HUES64 (cell line): Measurements from ENCODE around the gene RSF1. TPM values are rescaled to one million over a fixed set of nuclear protein-coding genes. Genes with fewer than 3 reads are reported as not detected.
"Not testable (repeated sequence)": the region's sequence is repeated elsewhere in the genome, so short reads cannot be mapped to it uniquely, and the experiment has no call there.

Experiments used
- H3K27ac ChIP-seq: 2 replicates; pipeline ENCODE4 v1.7.0; 2013; ENCODE audit warnings: low read depth, low read length, inconsistent platforms
- H3K27me3 ChIP-seq: 2 replicates; pipeline ENCODE4 v1.6.1; 2013; ENCODE audit warnings: mild to moderate bottlenecking, low read length; ENCODE audit not compliant: insufficient read depth
- H3K36me3 ChIP-seq: 2 replicates; pipeline ENCODE4 v1.6.1; 2013; ENCODE audit warnings: mild to moderate bottlenecking, low read length; ENCODE audit not compliant: insufficient read depth
- H3K4me1 ChIP-seq: 2 replicates; pipeline ENCODE4 v1.6.1; 2013; ENCODE audit warnings: mild to moderate bottlenecking, low read length, moderate library complexity; ENCODE audit not compliant: insufficient read depth
- H3K4me3 ChIP-seq: 2 replicates; pipeline ENCODE4 v1.5.1; 2013; ENCODE audit warnings: mild to moderate bottlenecking, low read length, moderate library complexity
- H3K9ac ChIP-seq: 2 replicates; pipeline ENCODE4 v1.6.1; 2013; ENCODE audit warnings: mild to moderate bottlenecking, low read depth, low read length
- H3K9me3 ChIP-seq: 2 replicates; pipeline ENCODE4 v1.6.1; 2013; ENCODE audit warnings: low read depth, low read length; ENCODE audit not compliant: insufficient read depth
- WGBS: fragments of 150-250, 120-280 bp; methylation state at CpG from one replicate; pipeline ENCODE4 v1.1.7; 2013; ENCODE audit warnings: missing lambda C conversion rate; 5-methylcytosine and 5-hydroxymethylcytosine counted together
- polyA plus RNA-seq, 2 experiments: library from polyadenylated mRNA; stranded (reverse); fragments of 50-300 nt; gene quantifications; one replicate each; pipeline ENCODE4 v1.2.3, GENCODE V29; 2013

The RSF1 gene, protein sequence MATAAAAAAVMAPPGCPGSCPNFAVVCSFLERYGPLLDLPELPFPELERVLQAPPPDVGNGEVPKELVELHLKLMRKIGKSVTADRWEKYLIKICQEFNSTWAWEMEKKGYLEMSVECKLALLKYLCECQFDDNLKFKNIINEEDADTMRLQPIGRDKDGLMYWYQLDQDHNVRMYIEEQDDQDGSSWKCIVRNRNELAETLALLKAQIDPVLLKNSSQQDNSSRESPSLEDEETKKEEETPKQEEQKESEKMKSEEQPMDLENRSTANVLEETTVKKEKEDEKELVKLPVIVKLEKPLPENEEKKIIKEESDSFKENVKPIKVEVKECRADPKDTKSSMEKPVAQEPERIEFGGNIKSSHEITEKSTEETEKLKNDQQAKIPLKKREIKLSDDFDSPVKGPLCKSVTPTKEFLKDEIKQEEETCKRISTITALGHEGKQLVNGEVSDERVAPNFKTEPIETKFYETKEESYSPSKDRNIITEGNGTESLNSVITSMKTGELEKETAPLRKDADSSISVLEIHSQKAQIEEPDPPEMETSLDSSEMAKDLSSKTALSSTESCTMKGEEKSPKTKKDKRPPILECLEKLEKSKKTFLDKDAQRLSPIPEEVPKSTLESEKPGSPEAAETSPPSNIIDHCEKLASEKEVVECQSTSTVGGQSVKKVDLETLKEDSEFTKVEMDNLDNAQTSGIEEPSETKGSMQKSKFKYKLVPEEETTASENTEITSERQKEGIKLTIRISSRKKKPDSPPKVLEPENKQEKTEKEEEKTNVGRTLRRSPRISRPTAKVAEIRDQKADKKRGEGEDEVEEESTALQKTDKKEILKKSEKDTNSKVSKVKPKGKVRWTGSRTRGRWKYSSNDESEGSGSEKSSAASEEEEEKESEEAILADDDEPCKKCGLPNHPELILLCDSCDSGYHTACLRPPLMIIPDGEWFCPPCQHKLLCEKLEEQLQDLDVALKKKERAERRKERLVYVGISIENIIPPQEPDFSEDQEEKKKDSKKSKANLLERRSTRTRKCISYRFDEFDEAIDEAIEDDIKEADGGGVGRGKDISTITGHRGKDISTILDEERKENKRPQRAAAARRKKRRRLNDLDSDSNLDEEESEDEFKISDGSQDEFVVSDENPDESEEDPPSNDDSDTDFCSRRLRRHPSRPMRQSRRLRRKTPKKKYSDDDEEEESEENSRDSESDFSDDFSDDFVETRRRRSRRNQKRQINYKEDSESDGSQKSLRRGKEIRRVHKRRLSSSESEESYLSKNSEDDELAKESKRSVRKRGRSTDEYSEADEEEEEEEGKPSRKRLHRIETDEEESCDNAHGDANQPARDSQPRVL (N-terminal part only)
- 39.1 TPM for polyA plus RNA-seq (2013, experiment 1 of 2)
- 45.7 TPM for polyA plus RNA-seq (2013, experiment 2 of 2)

GRCh38 chr11:77820565-77821348 lies at the start of gene RSF1, which contains the start of gene AAMDC:
RSF1 (minus strand) TSS chr11:77820722; CDS start chr11:77820714, 8 bp downstream.
AAMDC (plus strand) TSS chr11:77821144; CDS start chr11:77842497, 21,353 bp downstream.
- no peaks in the 10 kb centered on the region for H3K27me3 ChIP-seq
- no peaks in the 10 kb centered on the region for H3K36me3 ChIP-seq
- H3K9ac ChIP-seq: peak within 1 kb of the TSS; percentile 94
- peak within 1 kb of the TSS; percentile 75 for H3K4me3 ChIP-seq
- no peaks in the 10 kb centered on the region for H3K4me1 ChIP-seq
- H3K27ac ChIP-seq: peak within 1 kb of the TSS; percentile 97
- no peaks in the 10 kb centered on the region for H3K9me3 ChIP-seq
- WGBS: under 1% methylated on average over 64 of the region's 64 CpGs

- Histone ChIP-seq H3K9me3 (no peaks in the 10 kb centered on the region), H3K36me3 (peaks cover 20% of the 10 kb centered on the region), H3K4me1 (no peaks in the 10 kb centered on the region), H3K27ac (no peak overlapping the region), H3K9ac (no peak overlapping the region), H3K27me3 (no peaks in the 10 kb centered on the region), H3K4me3 (no peak overlapping the region)
- WGBS: 96% methylated on average over 4 of the region's 4 CpGs
These were observed 48.2 kb upstream of the RSF1 start for GRCh38 chr11:77868744-77869143.

GRCh38 chr11:77866336-77866735 lies 45.8 kb upstream of the RSF1 start:
- WGBS: no CpG with 5 or more reads among the region's 1 CpG
- Histone ChIP-seq H3K27me3 (no peaks in the 10 kb centered on the region), H3K36me3 (peaks cover 9% of the 10 kb centered on the region; the same call in 1 of the 2 replicates), H3K9me3 (no peaks in the 10 kb centered on the region), H3K9ac (no peak overlapping the region), H3K4me3 (no peak overlapping the region), H3K4me1 (no peaks in the 10 kb centered on the region), H3K27ac (no peak overlapping the region)

GRCh38 chr11:77865805-77866204 lies 45.3 kb upstream of the RSF1 start:
- 89% methylated on average over 1 of the region's 1 CpG for WGBS
- Histone ChIP-seq H3K27ac (no peak overlapping the region), H3K9ac (no peak overlapping the region), H3K4me3 (no peak overlapping the region), H3K36me3 (peaks cover 9% of the 10 kb centered on the region; the same call in 1 of the 2 replicates), H3K27me3 (no peaks in the 10 kb centered on the region), H3K9me3 (no peaks in the 10 kb centered on the region), H3K4me1 (no peaks in the 10 kb centered on the region)

DNA sequence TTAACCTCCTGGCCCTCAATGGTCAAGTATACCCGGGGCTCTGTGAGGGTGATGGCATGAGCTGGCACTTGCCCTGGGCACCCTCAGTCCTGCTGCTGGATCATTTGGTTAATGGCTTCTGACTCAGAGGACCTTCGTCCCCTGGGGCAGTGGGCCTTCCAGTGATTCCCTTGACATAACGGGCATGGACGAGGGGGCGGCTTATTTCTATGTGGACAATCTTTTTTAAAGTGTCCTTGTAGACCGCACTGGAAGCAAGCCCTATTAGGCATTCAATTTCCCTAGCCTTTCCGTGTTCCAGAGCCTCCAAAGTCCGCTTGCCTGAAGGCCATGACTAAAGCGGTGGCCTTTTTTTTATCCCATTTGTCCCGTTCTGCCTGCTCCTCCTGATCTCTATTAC lies 40.9 kb upstream of the RSF1 start:
- not testable (repeated sequence) for H3K27ac ChIP-seq, H3K9me3 ChIP-seq

GRCh38 chr11:77857906-77858457 lies 37.5 kb upstream of the RSF1 start:
- not testable (repeated sequence) for H3K4me1 ChIP-seq, H3K27me3 ChIP-seq, H3K4me3 ChIP-seq, H3K27ac ChIP-seq, H3K9ac ChIP-seq
- WGBS: 94% methylated on average over 8 of the region's 10 CpGs
- peaks cover 37% of the 10 kb centered on the region for H3K9me3 ChIP-seq
- H3K36me3 ChIP-seq: peaks cover 23% of the 10 kb centered on the region

More for the DNA sequence above, 40.9 kb upstream of the RSF1 start:
- H3K27me3 ChIP-seq, H3K9ac ChIP-seq, H3K4me1 ChIP-seq, H3K4me3 ChIP-seq, H3K36me3 ChIP-seq: not testable (repeated sequence)
- WGBS: 96% methylated on average over 10 of the region's 10 CpGs

GRCh38 chr11:77854838-77855237 lies 34.3 kb upstream of the RSF1 start:
- Histone ChIP-seq H3K27ac (no peak overlapping the region), H3K27me3 (no peaks in the 10 kb centered on the region), H3K9me3 (peaks cover 37% of the 10 kb centered on the region), H3K4me1 (no peaks in the 10 kb centered on the region), H3K36me3 (peaks cover 23% of the 10 kb centered on the region), H3K9ac (no peak overlapping the region), H3K4me3 (no peak overlapping the region)
- 100% methylated on average over 2 of the region's 2 CpGs for WGBS

DNA sequence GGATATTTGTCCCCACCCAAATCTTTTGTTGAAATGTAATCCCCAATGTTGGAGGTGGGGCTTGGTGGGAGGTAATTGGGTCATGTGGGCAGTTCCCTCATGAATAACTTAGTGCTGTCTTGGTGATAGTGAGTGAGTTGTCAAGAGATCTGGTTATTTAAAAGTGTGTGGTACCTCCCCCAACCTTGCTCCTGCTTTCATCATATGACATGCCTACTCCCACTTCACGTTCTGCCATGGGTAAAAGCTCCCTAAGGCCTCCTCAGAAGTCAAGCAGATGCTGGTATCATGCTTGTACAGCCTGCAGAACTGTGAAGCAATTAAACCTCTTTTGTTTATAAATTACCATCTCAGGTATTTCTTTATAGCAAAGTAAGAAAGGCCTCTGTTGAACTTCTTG lies 31.0 kb upstream of the RSF1 start:
- H3K36me3 ChIP-seq: peaks cover 21% of the 10 kb centered on the region
- H3K27me3 ChIP-seq: no peaks in the 10 kb centered on the region
- WGBS: 80% methylated on average over 1 of the region's 1 CpG
- H3K4me1 ChIP-seq: no peaks in the 10 kb centered on the region
- peaks cover 30% of the 10 kb centered on the region for H3K9me3 ChIP-seq
- H3K4me3 ChIP-seq: no peak overlapping the region
- no peak overlapping the region for H3K9ac ChIP-seq
- no peak overlapping the region for H3K27ac ChIP-seq

- 91% methylated on average over 5 of the region's 5 CpGs for WGBS
- not testable (repeated sequence) for H3K4me1 ChIP-seq, H3K4me3 ChIP-seq, H3K9me3 ChIP-seq, H3K27ac ChIP-seq, H3K27me3 ChIP-seq, H3K9ac ChIP-seq
- peaks cover 22% of the 10 kb centered on the region for H3K36me3 ChIP-seq
These were observed 23.2 kb upstream of the RSF1 start for GRCh38 chr11:77843700-77844099.
